ENCODE measurements around the gene UFSP1. TPM values are rescaled to one million over a fixed set of nuclear protein-coding genes. Genes with fewer than 3 reads are reported as not detected.
"Not testable (repeated sequence)": the region's sequence is repeated elsewhere in the genome, so short reads cannot be mapped to it uniquely, and the experiment has no call there.

Gene UFSP1
- total RNA-seq, 1 donor from 2014 or later: 3.1 TPM

GRCh38 chr7:100860702-100861615, 28.6 kb downstream of the UFSP1 start:
- no peak for DNase-seq (ENCODE audit: low spot score)

GRCh38 chr7:100859856-100860255, 29.7 kb downstream of the UFSP1 start:
- DNase-seq (ENCODE audit: low spot score): no peak

- no peak for DNase-seq (ENCODE audit: low spot score)
These were observed 32.6 kb downstream of the UFSP1 start for GRCh38 chr7:100856871-100857282.

GRCh38 chr7:100855515-100855914, 34.0 kb downstream of the UFSP1 start:
- DNase-seq (ENCODE audit: low spot score): no peak

- DNase-seq (ENCODE audit: low spot score): not testable (repeated sequence)
These were observed 34.6 kb downstream of the UFSP1 start for GRCh38 chr7:100854899-100855298.

DNA sequence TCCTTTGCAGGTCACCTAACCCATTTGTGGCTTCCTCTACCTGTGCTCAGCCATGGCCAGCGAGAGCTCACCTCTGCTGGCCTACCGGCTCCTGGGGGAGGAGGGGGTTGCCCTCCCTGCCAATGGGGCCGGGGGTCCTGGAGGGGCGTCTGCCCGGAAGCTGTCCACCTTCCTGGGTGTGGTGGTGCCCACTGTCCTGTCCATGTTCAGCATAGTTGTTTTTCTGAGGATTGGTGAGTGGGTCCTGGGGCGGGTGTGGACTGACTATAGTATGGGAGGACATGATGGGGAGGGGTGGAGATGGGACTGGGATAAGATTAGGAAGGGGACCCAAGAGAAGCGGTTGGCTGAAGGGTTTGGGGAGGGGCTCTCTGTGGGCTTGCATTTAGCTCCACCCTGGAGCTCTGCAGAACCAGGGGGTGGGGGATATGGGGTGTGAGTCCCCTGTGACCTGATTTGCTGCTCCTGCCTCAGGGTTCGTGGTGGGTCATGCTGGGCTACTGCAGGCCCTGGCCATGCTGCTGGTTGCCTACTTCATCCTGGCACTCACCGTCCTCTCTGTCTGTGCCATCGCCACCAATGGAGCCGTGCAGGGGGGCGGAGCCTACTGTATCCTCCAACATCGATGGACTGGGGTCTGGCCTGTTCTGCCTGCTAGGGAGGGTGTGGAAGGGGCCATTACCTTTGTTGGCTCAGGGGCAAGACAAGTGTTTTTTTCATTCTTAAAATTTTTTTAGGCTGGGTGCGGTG, 35.2 kb downstream of the UFSP1 start:
- no peak for DNase-seq (ENCODE audit: low spot score)

- peak; percentile 96 for DNase-seq (ENCODE audit: low spot score)
These were observed 37.3 kb downstream of the UFSP1 start, which contains the start of gene SLC12A9 for GRCh38 chr7:100852048-100852872. TSS of gene SLC12A9 (plus strand) at chr7:100852713. CDS start at chr7:100854198, 1,485 bp downstream.

- no peak for DNase-seq (ENCODE audit: low spot score)
These were observed 42.2 kb downstream of the UFSP1 start for GRCh38 chr7:100847360-100847759.

DNA sequence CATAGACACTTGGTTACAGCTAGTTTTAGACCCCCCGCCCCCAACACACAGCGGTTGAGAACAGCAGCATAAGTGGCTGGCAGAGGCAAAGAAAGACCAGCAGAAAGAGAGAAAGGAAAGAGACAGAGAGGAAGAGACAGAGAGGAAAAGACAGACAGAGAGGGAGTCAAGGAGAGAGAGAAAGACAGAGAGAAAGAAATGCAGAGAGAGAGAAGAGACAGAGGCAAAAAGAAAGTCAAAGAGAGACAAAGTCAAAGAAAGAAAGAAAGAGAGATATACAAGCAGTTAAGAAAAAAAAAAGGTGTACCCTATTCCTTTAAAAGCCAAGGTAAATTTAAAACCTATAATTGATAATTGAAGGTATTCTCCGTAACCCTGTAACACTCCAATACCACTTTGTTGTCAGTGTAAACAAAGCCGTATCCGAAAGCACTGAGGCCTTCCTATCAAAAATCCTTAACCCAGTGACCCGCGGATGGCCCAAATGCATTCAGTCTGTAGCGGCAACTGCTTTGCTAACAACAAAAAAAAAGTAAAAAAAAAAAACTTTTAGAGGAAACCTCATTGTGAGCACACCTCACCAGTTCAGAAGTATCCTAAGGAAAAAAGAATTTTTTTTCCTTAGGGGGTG, 48.9 kb downstream of the UFSP1 start:
- no peak for DNase-seq (ENCODE audit: low spot score)

DNA sequence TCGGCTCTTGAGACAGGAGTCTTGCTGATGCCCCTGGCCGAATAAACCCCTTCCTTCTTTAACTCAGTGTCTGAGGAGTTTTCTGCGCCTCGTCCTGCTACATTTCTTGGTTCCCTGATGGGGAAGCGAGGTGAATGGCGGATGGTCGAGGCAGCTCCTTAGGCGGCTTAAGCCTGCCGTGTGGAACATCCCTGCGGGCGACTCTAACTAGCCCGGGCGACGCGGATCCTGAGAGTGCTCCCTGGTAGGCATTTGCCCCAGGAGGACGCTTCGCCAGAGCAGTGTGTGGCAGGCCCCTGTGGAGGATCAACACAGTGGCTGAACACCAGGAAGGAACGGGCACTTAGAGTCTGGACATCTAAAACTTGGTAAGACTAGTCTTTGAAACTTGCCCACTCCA, 50.2 kb downstream of the UFSP1 start:
- DNase-seq (ENCODE audit: low spot score): no peak

Other genes starting within 250 kb of the UFSP1 start
- gene TFR2, start 248.2 kb downstream of the UFSP1 start, total RNA-seq (ENCODE audit: insufficient read depth, low replicate concordance): 2.4 TPM
- not detected for gene ACTL6B, start 233.3 kb downstream of the UFSP1 start, total RNA-seq (ENCODE audit: insufficient read depth, low replicate concordance)
- gene GNB2, start 216.0 kb downstream of the UFSP1 start, total RNA-seq (ENCODE audit: insufficient read depth, low replicate concordance): 60.9 TPM
- gene GIGYF1, start 195.5 kb downstream of the UFSP1 start, total RNA-seq (ENCODE audit: insufficient read depth, low replicate concordance): 14.9 TPM
- gene POP7, start 183.6 kb downstream of the UFSP1 start, total RNA-seq (ENCODE audit: insufficient read depth, low replicate concordance): 20.7 TPM
- not detected for gene EPO, start 169.2 kb downstream of the UFSP1 start, total RNA-seq (ENCODE audit: insufficient read depth, low replicate concordance)
- not detected for gene ZAN, start 156.1 kb downstream of the UFSP1 start, total RNA-seq (ENCODE audit: insufficient read depth, low replicate concordance)
- 97.3 TPM for gene EPHB4, start 62.2 kb downstream of the UFSP1 start, total RNA-seq (ENCODE audit: insufficient read depth, low replicate concordance)
- gene SLC12A9, start 37.0 kb downstream of the UFSP1 start, total RNA-seq (ENCODE audit: insufficient read depth, low replicate concordance): 20.7 TPM
- gene TRIP6, start 22.3 kb downstream of the UFSP1 start, total RNA-seq (ENCODE audit: insufficient read depth, low replicate concordance): 45.5 TPM
- 15.6 TPM for gene SRRT, start 14.6 kb downstream of the UFSP1 start, total RNA-seq (ENCODE audit: insufficient read depth, low replicate concordance)
- not detected for gene ACHE, start 6.2 kb upstream of the UFSP1 start, total RNA-seq (ENCODE audit: insufficient read depth, low replicate concordance)
- 2.2 TPM for gene MUC3A, start 59.8 kb upstream of the UFSP1 start, total RNA-seq (ENCODE audit: insufficient read depth, low replicate concordance)
- 2.9 TPM for gene MUC12, start 79.8 kb upstream of the UFSP1 start, total RNA-seq (ENCODE audit: insufficient read depth, low replicate concordance)
- 1.7 TPM for gene MUC17, start 130.4 kb upstream of the UFSP1 start, total RNA-seq (ENCODE audit: insufficient read depth, low replicate concordance)
- 22.4 TPM for gene TRIM56, start 195.8 kb upstream of the UFSP1 start, total RNA-seq (ENCODE audit: insufficient read depth, low replicate concordance)
- gene SERPINE1, start 237.4 kb upstream of the UFSP1 start, total RNA-seq (ENCODE audit: insufficient read depth, low replicate concordance): 152 TPM